Measurements from ENCODE around the gene TSC1.

The TSC1 gene

DNA sequence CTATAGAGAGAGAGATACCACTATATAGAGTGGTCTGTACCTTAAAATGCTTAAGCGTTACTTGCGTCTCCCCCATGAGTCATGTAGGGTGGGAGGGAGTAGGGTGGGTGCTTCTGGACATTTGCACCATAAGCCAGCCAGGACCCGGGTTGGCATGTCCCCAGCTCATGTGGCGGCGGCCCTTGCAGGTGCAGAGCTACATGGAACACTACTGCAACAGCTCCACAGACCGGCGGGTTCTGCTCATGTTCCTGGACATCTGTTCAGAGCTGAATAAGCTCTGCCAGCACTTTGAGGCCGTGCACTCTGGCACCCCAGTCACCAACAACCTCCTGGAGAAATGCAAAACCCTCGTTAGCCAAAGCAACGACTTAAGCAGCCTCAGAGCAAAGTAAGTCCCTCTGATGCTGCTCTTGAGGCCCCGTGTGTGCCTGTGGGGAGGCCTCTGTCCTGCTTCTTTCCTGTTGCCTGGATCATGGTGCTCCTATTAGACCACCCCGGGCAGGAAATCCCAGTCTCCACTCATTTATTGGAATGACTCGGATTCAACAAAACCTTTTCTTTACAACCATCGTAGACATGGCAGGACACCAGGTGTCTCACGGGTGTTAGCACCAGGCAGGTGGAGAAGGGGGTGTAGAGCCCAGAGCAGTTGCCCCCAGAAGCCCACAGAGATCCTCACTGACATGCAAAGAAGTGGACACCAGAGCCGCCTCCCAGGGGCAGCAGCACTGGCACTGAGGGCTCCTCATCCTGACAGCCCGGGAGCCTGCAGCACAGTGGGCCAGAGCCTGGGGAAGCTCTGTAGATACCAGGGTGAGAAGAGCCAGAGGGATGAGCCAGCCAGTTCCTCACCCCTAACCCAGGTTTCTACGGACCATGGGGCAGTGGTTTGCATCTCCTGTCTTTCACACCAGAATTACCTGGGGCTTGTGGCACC is 57.0 kb downstream of the TSC1 start:
- Histone ChIP-seq H3K36me3 (ENCODE audit: insufficient read depth, low read length) (no peaks in the 10 kb centered on the region), H3K79me2 (ENCODE audit: control insufficient read depth, insufficient read depth, low read length, unreplicated experiment) (no peaks in the 10 kb centered on the region), H3K27ac (ENCODE audit: low read depth, low read length) (no peak overlapping the region), H3K27me3 (ENCODE audit: insufficient read depth, low read length) (no peaks in the 10 kb centered on the region), H2AFZ (ENCODE audit: low read length, unreplicated experiment) (no peak overlapping the region), H3K4me3 (ENCODE audit: low read depth, low read length) (no peak overlapping the region), H3K4me1 (ENCODE audit: control insufficient read depth, insufficient read depth, low read length, unreplicated experiment) (no peaks in the 10 kb centered on the region)

DNA sequence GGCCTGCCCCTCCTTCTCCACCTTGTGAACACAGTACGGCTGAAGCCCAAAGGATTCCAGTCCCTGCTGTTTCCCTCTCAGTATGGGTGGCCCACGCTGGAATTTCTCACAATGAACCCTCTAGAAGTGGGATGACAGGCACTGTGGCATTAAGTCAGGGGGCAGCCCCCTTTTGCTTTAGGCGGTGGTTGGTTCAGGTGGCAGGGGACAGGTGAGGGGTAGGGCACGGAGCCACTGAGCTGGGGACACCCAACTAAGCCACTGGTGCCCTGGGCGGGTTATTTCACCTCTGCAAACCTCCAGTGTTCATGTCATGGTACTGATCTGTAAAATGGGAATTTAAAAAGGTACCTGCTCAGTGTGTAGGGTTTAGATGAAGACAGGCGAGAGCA is 58.1 kb downstream of the TSC1 start:
- H3K27me3 ChIP-seq (ENCODE audit: insufficient read depth, low read length): no peaks in the 10 kb centered on the region
- no peaks in the 10 kb centered on the region for H3K36me3 ChIP-seq (ENCODE audit: insufficient read depth, low read length)
- H2AFZ ChIP-seq (ENCODE audit: low read length, unreplicated experiment): no peak overlapping the region
- H3K27ac ChIP-seq (ENCODE audit: low read depth, low read length): no peak overlapping the region
- H3K4me1 ChIP-seq (ENCODE audit: control insufficient read depth, insufficient read depth, low read length, unreplicated experiment): peaks cover 3% of the 10 kb centered on the region
- no peak overlapping the region for H3K4me3 ChIP-seq (ENCODE audit: low read depth, low read length)
- no peaks in the 10 kb centered on the region for H3K79me2 ChIP-seq (ENCODE audit: control insufficient read depth, insufficient read depth, low read length, unreplicated experiment)

DNA sequence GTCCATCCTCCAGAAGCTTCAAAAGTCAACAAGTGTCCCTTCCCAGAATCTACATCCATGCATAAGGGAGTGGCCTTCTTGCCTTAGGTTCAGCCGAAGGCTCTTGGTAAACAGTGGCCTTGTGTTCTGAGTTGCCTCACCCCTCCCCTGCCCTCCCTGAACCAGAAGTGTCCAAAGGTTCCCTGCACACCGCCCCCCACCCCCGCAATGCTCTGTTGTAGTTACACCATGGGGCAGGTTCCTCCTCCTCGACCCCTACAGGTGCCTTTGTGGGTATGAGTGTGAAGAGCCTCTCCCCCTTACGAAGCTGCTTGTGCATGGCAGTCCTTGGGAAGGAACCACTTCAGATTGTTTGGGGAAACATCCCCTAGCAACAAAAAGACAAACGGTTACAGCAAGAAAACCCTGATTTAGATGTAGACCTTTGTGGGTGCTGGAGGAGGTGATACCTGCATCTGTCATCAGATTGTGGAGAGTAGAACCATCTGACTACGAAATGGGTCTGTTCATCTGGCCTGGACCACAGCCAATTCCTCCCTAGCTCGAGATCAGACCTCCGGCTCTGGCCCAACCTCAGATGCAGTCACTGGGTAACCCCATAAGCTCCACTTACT is 58.6 kb downstream of the TSC1 start:
- H2AFZ ChIP-seq (ENCODE audit: low read length, unreplicated experiment): no peak overlapping the region
- no peak overlapping the region for H3K27ac ChIP-seq (ENCODE audit: low read depth, low read length)
- no peaks in the 10 kb centered on the region for H3K36me3 ChIP-seq (ENCODE audit: insufficient read depth, low read length)
- no peaks in the 10 kb centered on the region for H3K27me3 ChIP-seq (ENCODE audit: insufficient read depth, low read length)
- no peaks in the 10 kb centered on the region for H3K79me2 ChIP-seq (ENCODE audit: control insufficient read depth, insufficient read depth, low read length, unreplicated experiment)
- H3K4me3 ChIP-seq (ENCODE audit: low read depth, low read length): no peak overlapping the region
- H3K4me1 ChIP-seq (ENCODE audit: control insufficient read depth, insufficient read depth, low read length, unreplicated experiment): peaks cover 3% of the 10 kb centered on the region

DNA sequence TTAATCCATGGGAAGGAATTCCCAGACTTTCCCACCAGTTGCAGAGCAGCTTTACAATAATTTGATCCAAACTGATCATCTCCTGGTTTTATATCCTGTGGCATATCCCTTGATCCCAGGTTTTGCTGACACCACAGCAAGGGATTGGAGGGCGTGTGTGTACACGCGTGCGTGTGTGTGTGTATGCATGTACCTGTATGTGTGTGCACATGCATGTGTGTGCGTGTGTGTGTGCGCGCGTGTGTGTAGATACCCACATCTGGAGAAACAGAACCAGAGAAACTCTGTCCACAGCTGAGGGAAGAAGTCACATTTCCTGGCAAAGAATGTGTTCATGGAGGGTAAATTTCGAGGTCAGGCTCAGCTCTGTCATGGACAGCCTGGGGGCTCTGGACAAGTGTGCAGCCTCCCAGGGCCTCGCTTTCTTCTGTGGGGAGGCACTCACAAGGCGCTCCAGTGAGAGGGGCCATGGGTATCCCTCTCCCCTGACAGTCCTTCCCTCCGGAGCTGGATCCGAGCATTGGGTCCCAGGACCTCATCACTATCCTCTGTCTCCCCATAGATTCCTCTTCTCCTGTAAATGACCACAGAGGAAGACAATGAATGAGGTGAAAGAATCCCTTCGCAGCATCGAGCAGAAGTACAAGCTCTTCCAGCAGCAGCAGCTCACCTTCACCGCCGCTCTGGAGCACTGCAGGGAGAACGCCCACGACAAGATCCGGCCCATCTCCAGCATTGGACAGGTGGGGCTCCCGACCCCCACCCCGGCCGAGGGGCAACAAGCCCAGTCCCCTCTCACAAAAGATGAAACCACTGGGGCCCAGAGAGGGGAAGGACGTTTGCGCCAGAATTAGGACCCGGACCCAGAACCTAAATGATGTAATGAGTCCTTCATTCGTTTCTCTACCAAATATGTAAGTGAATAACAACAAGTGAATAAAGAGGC is 60.8 kb downstream of the TSC1 start:
- no peak overlapping the region for H3K27ac ChIP-seq (ENCODE audit: low read depth, low read length)
- no peaks in the 10 kb centered on the region for H3K27me3 ChIP-seq (ENCODE audit: insufficient read depth, low read length)
- peaks cover 3% of the 10 kb centered on the region for H3K4me1 ChIP-seq (ENCODE audit: control insufficient read depth, insufficient read depth, low read length, unreplicated experiment)
- H3K36me3 ChIP-seq (ENCODE audit: insufficient read depth, low read length): no peaks in the 10 kb centered on the region
- H2AFZ ChIP-seq (ENCODE audit: low read length, unreplicated experiment): no peak overlapping the region
- H3K4me3 ChIP-seq (ENCODE audit: low read depth, low read length): no peak overlapping the region
- no peaks in the 10 kb centered on the region for H3K79me2 ChIP-seq (ENCODE audit: control insufficient read depth, insufficient read depth, low read length, unreplicated experiment)

DNA sequence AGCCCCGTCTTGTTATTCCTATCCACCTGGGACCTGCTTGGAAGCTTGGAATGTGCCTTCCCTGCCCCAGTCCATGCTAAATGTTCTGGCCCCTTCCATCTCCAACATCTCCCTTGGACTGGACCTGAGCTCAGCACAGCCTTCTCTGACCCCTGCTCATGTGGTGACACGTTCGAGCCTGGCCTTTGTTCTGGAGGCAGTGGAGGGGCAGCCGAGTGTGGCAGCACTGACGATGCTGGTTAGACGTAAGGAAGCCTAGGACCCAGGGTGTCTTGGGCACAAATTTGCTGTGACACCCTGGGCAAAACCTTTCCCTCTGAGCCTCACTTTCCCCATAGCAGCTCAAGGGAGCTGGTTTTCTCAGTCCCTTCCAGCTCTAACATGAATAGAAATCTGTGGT is 61.8 kb downstream of the TSC1 start:
- Histone ChIP-seq H3K4me3 (ENCODE audit: low read depth, low read length) (no peak overlapping the region), H3K27ac (ENCODE audit: low read depth, low read length) (no peak overlapping the region), H2AFZ (ENCODE audit: low read length, unreplicated experiment) (no peak overlapping the region), H3K36me3 (ENCODE audit: insufficient read depth, low read length) (no peaks in the 10 kb centered on the region), H3K27me3 (ENCODE audit: insufficient read depth, low read length) (no peaks in the 10 kb centered on the region), H3K79me2 (ENCODE audit: control insufficient read depth, insufficient read depth, low read length, unreplicated experiment) (no peaks in the 10 kb centered on the region), H3K4me1 (ENCODE audit: control insufficient read depth, insufficient read depth, low read length, unreplicated experiment) (peaks cover 3% of the 10 kb centered on the region)

DNA sequence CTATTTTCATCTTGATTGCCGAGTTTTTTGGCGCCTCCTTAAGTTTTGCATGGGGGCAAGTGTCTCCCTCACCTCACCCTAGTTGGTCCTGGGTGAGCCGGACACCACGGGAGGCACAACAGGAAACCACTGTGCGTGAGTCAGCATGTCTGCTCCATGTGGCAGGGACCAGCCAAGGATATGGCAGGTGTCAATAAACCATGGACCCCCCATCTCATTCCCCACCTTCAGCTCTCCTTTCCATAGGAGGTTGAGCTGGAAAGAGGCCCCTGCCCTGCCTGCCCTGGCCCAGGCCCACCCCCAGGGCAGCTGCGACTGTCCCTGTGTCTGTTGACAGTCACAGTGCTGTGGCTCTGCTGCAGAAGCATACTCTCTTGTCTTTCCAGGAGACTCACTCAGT is 62.6 kb downstream of the TSC1 start:
- no peaks in the 10 kb centered on the region for H3K79me2 ChIP-seq (ENCODE audit: control insufficient read depth, insufficient read depth, low read length, unreplicated experiment)
- H3K27ac ChIP-seq (ENCODE audit: low read depth, low read length): no peak overlapping the region
- no peak overlapping the region for H2AFZ ChIP-seq (ENCODE audit: low read length, unreplicated experiment)
- no peaks in the 10 kb centered on the region for H3K36me3 ChIP-seq (ENCODE audit: insufficient read depth, low read length)
- no peaks in the 10 kb centered on the region for H3K27me3 ChIP-seq (ENCODE audit: insufficient read depth, low read length)
- H3K4me3 ChIP-seq (ENCODE audit: low read depth, low read length): no peak overlapping the region
- H3K4me1 ChIP-seq (ENCODE audit: control insufficient read depth, insufficient read depth, low read length, unreplicated experiment): peaks cover 3% of the 10 kb centered on the region

DNA sequence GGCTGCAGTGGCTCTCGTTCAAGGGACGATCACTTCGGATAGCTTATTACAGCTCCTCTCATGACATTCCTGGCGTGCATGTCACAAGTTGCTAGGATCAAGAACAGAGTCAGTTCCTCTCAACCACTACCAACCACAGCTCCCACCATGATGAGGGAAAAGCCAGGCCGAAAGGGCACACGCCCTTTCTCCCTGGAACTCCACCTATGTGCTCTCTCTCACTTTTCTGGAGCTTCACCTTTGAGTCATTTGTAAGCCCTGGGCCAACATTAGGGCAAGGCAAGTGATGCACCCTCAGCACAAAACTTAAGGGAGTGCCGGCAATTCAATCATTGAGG is 64.1 kb downstream of the TSC1 start:
- no peaks in the 10 kb centered on the region for H3K79me2 ChIP-seq (ENCODE audit: control insufficient read depth, insufficient read depth, low read length, unreplicated experiment)
- no peak overlapping the region for H3K4me3 ChIP-seq (ENCODE audit: low read depth, low read length)
- H3K4me1 ChIP-seq (ENCODE audit: control insufficient read depth, insufficient read depth, low read length, unreplicated experiment): peaks cover 3% of the 10 kb centered on the region
- no peak overlapping the region for H2AFZ ChIP-seq (ENCODE audit: low read length, unreplicated experiment)
- no peak overlapping the region for H3K27ac ChIP-seq (ENCODE audit: low read depth, low read length)
- H3K27me3 ChIP-seq (ENCODE audit: insufficient read depth, low read length): no peaks in the 10 kb centered on the region
- no peaks in the 10 kb centered on the region for H3K36me3 ChIP-seq (ENCODE audit: insufficient read depth, low read length)

DNA sequence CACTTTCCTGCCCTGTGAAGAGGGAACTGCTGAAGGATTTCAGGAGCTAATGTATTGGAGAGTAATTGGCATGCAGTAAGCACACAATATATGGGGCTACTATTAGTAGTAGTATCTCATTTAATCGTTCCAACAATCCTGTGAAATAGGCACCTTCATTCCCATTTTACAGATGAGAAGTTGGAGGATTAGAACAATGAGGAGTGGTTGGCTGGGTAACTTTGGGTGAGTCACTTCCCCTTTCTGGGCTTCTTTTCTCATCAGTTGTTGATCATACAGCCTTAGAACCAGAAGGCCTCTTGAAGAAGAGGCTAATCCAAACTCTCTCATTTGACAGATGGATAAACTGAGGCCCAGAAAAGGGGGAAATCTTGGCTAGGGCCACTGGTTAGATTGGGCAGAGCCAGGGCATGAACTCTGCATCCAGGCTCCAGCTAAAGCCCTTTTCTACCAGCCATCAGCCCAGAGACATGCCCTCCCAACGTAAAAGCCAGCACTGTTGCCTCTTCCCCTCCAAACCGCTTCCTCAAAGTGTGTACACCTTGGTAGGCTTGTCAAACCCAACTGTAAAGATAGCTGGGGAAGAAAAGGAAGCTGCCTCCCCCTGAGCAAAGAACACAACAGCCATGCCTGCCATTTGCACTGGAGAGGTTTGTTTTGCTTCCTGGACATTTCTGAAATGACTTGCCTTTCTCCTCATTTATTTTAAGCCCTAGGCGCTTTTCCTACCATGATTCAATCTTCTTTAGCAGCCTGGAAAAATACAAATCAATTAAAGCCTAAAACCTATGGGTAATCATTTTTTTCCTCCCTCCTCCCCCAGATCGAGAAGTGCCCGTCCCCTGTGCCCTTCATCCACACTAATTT is 64.7 kb downstream of the TSC1 start:
- Histone ChIP-seq H3K4me3 (ENCODE audit: low read depth, low read length) (peak overlapping the region; percentile 92; the same call in 1 of the 2 replicates), H3K36me3 (ENCODE audit: insufficient read depth, low read length) (no peaks in the 10 kb centered on the region), H2AFZ (ENCODE audit: low read length, unreplicated experiment) (no peak overlapping the region), H3K79me2 (ENCODE audit: control insufficient read depth, insufficient read depth, low read length, unreplicated experiment) (no peaks in the 10 kb centered on the region), H3K27me3 (ENCODE audit: insufficient read depth, low read length) (no peaks in the 10 kb centered on the region), H3K4me1 (ENCODE audit: control insufficient read depth, insufficient read depth, low read length, unreplicated experiment) (peaks cover 3% of the 10 kb centered on the region), H3K27ac (ENCODE audit: low read depth, low read length) (no peak overlapping the region)

DNA sequence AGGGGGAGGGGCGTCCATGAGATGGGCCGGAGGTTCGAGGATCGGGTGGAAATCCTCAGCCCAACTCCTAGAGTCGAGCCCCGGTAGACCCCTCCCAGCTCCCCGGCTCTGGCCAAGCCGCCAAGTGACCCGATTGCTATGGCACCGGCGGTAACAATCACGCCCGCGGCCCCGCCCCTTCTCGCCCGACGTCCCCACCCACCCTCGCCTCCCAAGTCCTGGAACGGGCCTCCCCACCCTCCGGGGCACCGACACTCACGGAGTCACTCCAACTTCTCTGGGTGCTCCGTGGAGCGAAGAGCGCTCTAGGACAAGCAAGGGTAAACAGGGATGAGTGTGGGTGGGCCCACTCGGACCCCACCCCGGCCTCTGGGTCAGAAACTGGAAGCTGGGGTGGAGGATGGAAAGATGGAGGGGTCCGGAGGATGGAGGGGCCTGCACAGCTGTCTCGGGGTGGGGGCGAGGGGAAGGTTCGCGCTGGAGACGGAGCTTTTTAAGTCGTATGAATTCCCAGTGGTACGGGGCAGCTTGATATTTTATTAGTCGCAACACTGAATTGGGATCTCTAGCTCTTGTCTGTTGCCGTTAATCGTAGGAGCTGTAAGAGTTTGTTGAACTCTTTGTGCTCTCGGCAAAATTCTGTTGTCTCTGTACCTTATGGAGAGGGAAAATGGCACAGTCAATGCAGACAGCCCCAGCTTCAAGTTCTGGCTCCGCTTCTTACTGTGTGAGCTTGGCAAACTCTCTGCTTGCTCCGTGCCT is 65.5 kb downstream of the TSC1 start, which contains the start of gene SPACA9:
SPACA9 (plus strand) TSS at position 204 of the 762 bp plus-strand sequence. CDS start 5,050 bp downstream, outside the sequence.
- H3K27ac ChIP-seq (ENCODE audit: low read depth, low read length): peak within 1 kb of the TSS; percentile 67; the same call in 1 of the 2 replicates
- peaks cover 3% of the 10 kb centered on the region for H3K4me1 ChIP-seq (ENCODE audit: control insufficient read depth, insufficient read depth, low read length, unreplicated experiment)

More for the DNA sequence above, 65.5 kb downstream of the TSC1 start, which contains the start of gene SPACA9:
- Histone ChIP-seq H2AFZ (ENCODE audit: low read length, unreplicated experiment) (peak within 1 kb of the TSS; percentile 98), H3K27me3 (ENCODE audit: insufficient read depth, low read length) (no peaks in the 10 kb centered on the region), H3K36me3 (ENCODE audit: insufficient read depth, low read length) (no peaks in the 10 kb centered on the region), H3K4me3 (ENCODE audit: low read depth, low read length) (peak within 1 kb of the TSS; percentile 92), H3K79me2 (ENCODE audit: control insufficient read depth, insufficient read depth, low read length, unreplicated experiment) (no peaks in the 10 kb centered on the region)

All from ACC112 (cell line).